Osteoblast (primary cell): ENCODE results near the gene OR8K5. TPM values are rescaled to one million over a fixed set of nuclear protein-coding genes. Genes with fewer than 3 reads are reported as not detected.

Source experiments
- DNase-seq: peaks from one replicate; pipeline ENCODE4 v3.0.0; 2011; ENCODE audit warnings: low spot score, mixed read lengths; ENCODE audit not compliant: insufficient read length; ENCODE audit errors: missing footprints
- H2AFZ ChIP-seq: 2 replicates; pipeline ENCODE4 v1.6.0; 2011; ENCODE audit warnings: mild to moderate bottlenecking, low read length
- H3K27ac ChIP-seq: 2 replicates; pipeline ENCODE4 v1.5.1; 2011; ENCODE audit warnings: mild to moderate bottlenecking, low read depth, low read length, moderate library complexity
- H3K27me3 ChIP-seq: 2 replicates; pipeline ENCODE4 v1.6.0; 2012; ENCODE audit warnings: mild to moderate bottlenecking, control low read depth, inconsistent platforms, low read length, moderate library complexity; ENCODE audit not compliant: insufficient read depth
- H3K36me3 ChIP-seq: 2 replicates; pipeline ENCODE4 v1.5.1; 2011; ENCODE audit warnings: mild to moderate bottlenecking, low read length, control low read depth, moderate library complexity; ENCODE audit not compliant: insufficient read depth
- H3K4me1 ChIP-seq: 2 replicates; pipeline ENCODE4 v1.5.1; 2011; ENCODE audit warnings: mild to moderate bottlenecking, low read length, control low read depth, moderate library complexity; ENCODE audit not compliant: insufficient read depth
- H3K4me2 ChIP-seq: 2 replicates; pipeline ENCODE4 v1.6.0; 2011; ENCODE audit warnings: mild to moderate bottlenecking, low read length; ENCODE audit not compliant: insufficient read depth
- H3K4me3 ChIP-seq: fragments of 200-600 bp; sonication (generic); 3 replicates; pipeline ENCODE4 v1.5.1; 2012; ENCODE audit warnings: mild to moderate bottlenecking, low read length, inconsistent platforms; ENCODE audit not compliant: insufficient read depth
- H3K79me2 ChIP-seq: 2 replicates; pipeline ENCODE4 v1.6.0; 2012; ENCODE audit warnings: mild to moderate bottlenecking, low read length, control low read depth, inconsistent platforms; ENCODE audit not compliant: insufficient read depth
- H3K9me3 ChIP-seq: 2 replicates; pipeline ENCODE4 v1.5.1; 2011; ENCODE audit warnings: low read depth, low read length, control low read depth
- H4K20me1 ChIP-seq: 2 replicates; pipeline ENCODE4 v1.6.0; 2012; ENCODE audit warnings: mild to moderate bottlenecking, low read length, control low read depth; ENCODE audit not compliant: insufficient read depth
- CTCF ChIP-seq: IDR thresholded peaks from 2 replicates; pipeline ENCODE4 v1.5.1; 2011; ENCODE audit warnings: mild to moderate bottlenecking, low read depth, low read length, moderate library complexity; ENCODE audit errors: extremely low read depth
- total RNA-seq: library from RNA; depleted of rRNA; stranded (reverse); fragments of >200 nt; gene quantifications from 2 replicates; pipeline ENCODE4 v1.2.3, GENCODE V29; 2012

The OR8K5 gene
- total RNA-seq, 1 donor: not detected

GRCh38 chr11:56188602-56189001 lies 28.5 kb upstream of the OR8K5 start:
- Histone ChIP-seq H3K4me3 (no peak overlapping the region), H3K4me2 (no peak overlapping the region), H3K27ac (no peak overlapping the region), H4K20me1 (no peaks in the 10 kb centered on the region), H3K36me3 (no peaks in the 10 kb centered on the region), H2AFZ (no peak overlapping the region), H3K4me1 (no peaks in the 10 kb centered on the region), H3K27me3 (no peaks in the 10 kb centered on the region), H3K79me2 (no peaks in the 10 kb centered on the region), H3K9me3 (no peaks in the 10 kb centered on the region)
- DNase-seq: no peak
- no peak for TF ChIP-seq CTCF

- no peak overlapping the region for H3K27ac ChIP-seq
- no peak for TF ChIP-seq CTCF
Observed at GRCh38 chr11:56183459-56183858, 23.3 kb upstream of the OR8K5 start.

GRCh38 chr11:56176318-56176717 lies 16.2 kb upstream of the OR8K5 start, which contains the start of gene OR5J2:
Gene OR5J2, plus strand, starts transcription at chr11:56176618. Its CDS starts 0 bp downstream, at chr11:56176618.
- Histone ChIP-seq H3K36me3 (no peaks in the 10 kb centered on the region), H3K4me1 (no peaks in the 10 kb centered on the region), H3K4me2 (no peak within 1 kb of the TSS), H3K27ac (no peak within 1 kb of the TSS), H2AFZ (no peak within 1 kb of the TSS), H4K20me1 (no peaks in the 10 kb centered on the region), H3K27me3 (no peaks in the 10 kb centered on the region), H3K4me3 (no peak within 1 kb of the TSS), H3K9me3 (peaks cover 3% of the 10 kb centered on the region), H3K79me2 (no peaks in the 10 kb centered on the region)
- no peak for TF ChIP-seq CTCF
- DNase-seq: no peak

More at GRCh38 chr11:56183459-56183858, 23.3 kb upstream of the OR8K5 start:
- Histone ChIP-seq H3K4me2 (no peak overlapping the region), H3K36me3 (no peaks in the 10 kb centered on the region), H3K79me2 (no peaks in the 10 kb centered on the region), H3K4me1 (no peaks in the 10 kb centered on the region), H3K27me3 (no peaks in the 10 kb centered on the region), H2AFZ (no peak overlapping the region), H3K9me3 (peaks cover 2% of the 10 kb centered on the region), H3K4me3 (no peak overlapping the region), H4K20me1 (no peaks in the 10 kb centered on the region)
- DNase-seq: no peak

- no peaks in the 10 kb centered on the region for H3K4me1 ChIP-seq
- no peak overlapping the region for H3K4me3 ChIP-seq
- H3K36me3 ChIP-seq: no peaks in the 10 kb centered on the region
- H3K9me3 ChIP-seq: peaks cover 1% of the 10 kb centered on the region
- no peak overlapping the region for H3K27ac ChIP-seq
- no peak for TF ChIP-seq CTCF
- no peak overlapping the region for H2AFZ ChIP-seq
- no peaks in the 10 kb centered on the region for H4K20me1 ChIP-seq
- H3K4me2 ChIP-seq: no peak overlapping the region
- no peaks in the 10 kb centered on the region for H3K27me3 ChIP-seq
- no peak for DNase-seq
- no peaks in the 10 kb centered on the region for H3K79me2 ChIP-seq
Observed at GRCh38 chr11:56172256-56172830, 12.2 kb upstream of the OR8K5 start.
